Neural cell (in vitro differentiated cells): Measurements from ENCODE around the gene GNAL. TPM values are rescaled to one million over a fixed set of nuclear protein-coding genes. Genes with fewer than 3 reads are reported as not detected.

Experiments
- H2AFZ ChIP-seq: fragments of 200-600, 300-800 bp; sonication (generic), shearing (Covaris generic); 2 replicates; pipeline ENCODE4 v1.6.0; 2014; ENCODE audit warnings: low read depth, mild to moderate bottlenecking, antibody characterized with exemption, low read length, moderate library complexity
- H3F3A ChIP-seq: fragments of 200-600 bp; shearing (Covaris generic); 2 replicates; pipeline ENCODE4 v1.6.1; 2016; ENCODE audit warnings: mild to moderate bottlenecking, moderate library complexity, mixed read lengths, antibody characterized with exemption, low read length; ENCODE audit not compliant: insufficient read depth, poor library complexity, severe bottlenecking
- H3K27ac ChIP-seq: fragments of 200-600, 300-800 bp; sonication (generic), shearing (Covaris generic); 2 replicates; pipeline ENCODE4 v1.5.1; 2014; ENCODE audit warnings: mild to moderate bottlenecking, low read length, moderate library complexity
- H3K27me3 ChIP-seq: fragments of 300-800, 200-600 bp; sonication (generic), shearing (Covaris generic); 2 replicates; pipeline ENCODE4 v1.6.0; 2014; ENCODE audit warnings: mild to moderate bottlenecking, low read depth, low read length, moderate library complexity; ENCODE audit not compliant: insufficient read depth
- H3K36me3 ChIP-seq: fragments of 300-800, 200-600 bp; sonication (generic), shearing (Covaris generic); 2 replicates; pipeline ENCODE4 v1.5.1; 2014; ENCODE audit warnings: mild to moderate bottlenecking, antibody characterized with exemption, low read length, moderate library complexity; ENCODE audit not compliant: insufficient read depth
- H3K4me2 ChIP-seq: fragments of 300-800, 200-600 bp; sonication (generic), shearing (Covaris generic); 2 replicates; pipeline ENCODE4 v1.6.0; 2014; ENCODE audit warnings: mild to moderate bottlenecking, low read length
- H3K4me3 ChIP-seq: fragments of 300-800, 200-600 bp; sonication (generic), shearing (Covaris generic); 2 replicates; pipeline ENCODE4 v1.5.1; 2014; ENCODE audit warnings: mild to moderate bottlenecking, low read length, moderate library complexity
- H3K79me2 ChIP-seq: fragments of 200-600 bp; shearing (Covaris generic); replicated peaks from 2 replicates; pipeline ENCODE4 v1.6.0; 2014; ENCODE audit warnings: mild to moderate bottlenecking, low read length, moderate library complexity; ENCODE audit not compliant: insufficient read depth
- H3K9ac ChIP-seq: fragments of 300-800, 200-600 bp; sonication (generic), shearing (Covaris generic); 2 replicates; pipeline ENCODE4 v1.6.1; 2016; ENCODE audit warnings: mild to moderate bottlenecking, low read length, mixed read lengths
- H3K9me2 ChIP-seq: fragments of 200-600 bp; shearing (Covaris generic); 2 replicates; pipeline ENCODE4 v1.6.1; 2016; ENCODE audit warnings: mild to moderate bottlenecking, low read length, mixed read lengths; ENCODE audit not compliant: insufficient read depth
- H3K9me3 ChIP-seq: fragments of 200-600, 300-800 bp; sonication (generic), shearing (Covaris generic); 2 replicates; pipeline ENCODE4 v1.6.1; 2016; ENCODE audit warnings: mild to moderate bottlenecking, mixed run types, low read length, moderate library complexity, mixed read lengths
- H4K20me1 ChIP-seq: fragments of 200-600 bp; shearing (Covaris generic); 2 replicates; pipeline ENCODE4 v1.6.1; 2016; ENCODE audit warnings: mild to moderate bottlenecking, mixed run types; ENCODE audit not compliant: insufficient read depth
- CTCF ChIP-seq: fragments of 450-650 bp; IDR thresholded peaks from 2 replicates; pipeline ENCODE4 v1.5.1; 2014; ENCODE audit warnings: antibody characterized with exemption, mild to moderate bottlenecking, moderate library complexity; ENCODE audit not compliant: poor library complexity, severe bottlenecking
- EP300 ChIP-seq: fragments of 450-650 bp; conservative IDR thresholded peaks from 2 replicates; pipeline ENCODE4 v1.6.1; 2014; ENCODE audit warnings: antibody characterized with exemption, mild to moderate bottlenecking, moderate library complexity; ENCODE audit not compliant: poor library complexity, severe bottlenecking
- EZH2 ChIP-seq: fragments of 200-600, 300-800 bp; shearing (Covaris generic), sonication (generic); IDR thresholded peaks from 2 replicates; pipeline ENCODE4 v1.6.1; 2014; ENCODE audit warnings: antibody characterized with exemption, low read length, borderline replicate concordance, mild to moderate bottlenecking; ENCODE audit not compliant: insufficient read depth, poor library complexity, severe bottlenecking
- MXI1 ChIP-seq: fragments of 450-650 bp; conservative IDR thresholded peaks from 2 replicates; pipeline ENCODE4 v1.6.1; 2014; ENCODE audit warnings: antibody characterized with exemption, mild to moderate bottlenecking; ENCODE audit not compliant: poor library complexity, severe bottlenecking
- POLR2AphosphoS5 ChIP-seq: IDR thresholded peaks from 2 replicates; pipeline ENCODE4 v1.6.1; 2012
- RAD21 ChIP-seq: fragments of 450-650 bp; conservative IDR thresholded peaks from 2 replicates; pipeline ENCODE4 v1.6.1; 2014; ENCODE audit warnings: antibody characterized with exemption, mild to moderate bottlenecking, moderate library complexity
- SMC3 ChIP-seq: fragments of 450-650 bp; conservative IDR thresholded peaks from 2 replicates; pipeline ENCODE4 v1.6.1; 2014; ENCODE audit warnings: antibody characterized with exemption, mild to moderate bottlenecking, moderate library complexity; ENCODE audit not compliant: poor library complexity
- TAF1 ChIP-seq: IDR thresholded peaks from 2 replicates; pipeline ENCODE4 v1.6.1; 2012; ENCODE audit warnings: low read depth
- polyA plus RNA-seq: library from polyadenylated mRNA; depleted of rRNA; stranded (reverse); fragments of >200 nt; gene quantifications from 2 replicates; pipeline ENCODE4 v1.2.3, GENCODE V29; 2014
- TF ChIP-seq, protein P1 (sequence below): IDR thresholded peaks from 2 replicates; pipeline ENCODE4 v1.6.1; 2012; ENCODE audit warnings: borderline replicate concordance

GNAL gene
- polyA plus RNA-seq, 1 donor from 2014 or later = 16.7 TPM

DNA sequence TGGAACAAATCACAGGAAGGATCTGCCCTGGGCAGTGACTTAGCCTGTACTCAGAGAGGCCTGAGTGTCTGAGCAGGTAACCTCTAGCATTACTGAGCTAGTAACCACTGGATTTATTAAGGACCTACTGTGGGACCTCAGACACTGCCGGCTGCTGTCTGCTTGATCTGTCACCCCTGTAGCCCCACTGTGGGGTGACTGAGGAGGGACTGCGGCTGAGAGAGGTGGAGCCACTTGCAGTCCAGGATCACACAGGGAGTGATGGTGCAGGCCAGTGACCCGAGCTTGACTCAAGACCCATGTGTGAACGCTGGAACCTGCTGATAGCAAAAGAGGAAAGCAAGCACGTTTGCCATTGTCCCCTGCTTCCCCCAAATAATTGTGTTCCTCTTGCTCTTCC, 177.7 kb downstream of the GNAL start:
- Histone ChIP-seq H3K9me3 (no peaks in the 10 kb centered on the region), H3K9me2 (no peaks in the 10 kb centered on the region), H3K4me2 (no peak overlapping the region), H3K4me3 (no peak overlapping the region), H3K9ac (no peak overlapping the region), H2AFZ (no peak overlapping the region), H4K20me1 (no peaks in the 10 kb centered on the region), H3K27ac (no peak overlapping the region), H3K27me3 (no peaks in the 10 kb centered on the region), H3K36me3 (no peaks in the 10 kb centered on the region), H3F3A (no peaks in the 10 kb centered on the region), H3K79me2 (no peaks in the 10 kb centered on the region)
- no peak for TF ChIP-seq EP300
- TF ChIP-seq SMC3 = no peak
- no peak for TF ChIP-seq RAD21
- TF ChIP-seq MXI1 = no peak
- TF ChIP-seq, protein P1, sequence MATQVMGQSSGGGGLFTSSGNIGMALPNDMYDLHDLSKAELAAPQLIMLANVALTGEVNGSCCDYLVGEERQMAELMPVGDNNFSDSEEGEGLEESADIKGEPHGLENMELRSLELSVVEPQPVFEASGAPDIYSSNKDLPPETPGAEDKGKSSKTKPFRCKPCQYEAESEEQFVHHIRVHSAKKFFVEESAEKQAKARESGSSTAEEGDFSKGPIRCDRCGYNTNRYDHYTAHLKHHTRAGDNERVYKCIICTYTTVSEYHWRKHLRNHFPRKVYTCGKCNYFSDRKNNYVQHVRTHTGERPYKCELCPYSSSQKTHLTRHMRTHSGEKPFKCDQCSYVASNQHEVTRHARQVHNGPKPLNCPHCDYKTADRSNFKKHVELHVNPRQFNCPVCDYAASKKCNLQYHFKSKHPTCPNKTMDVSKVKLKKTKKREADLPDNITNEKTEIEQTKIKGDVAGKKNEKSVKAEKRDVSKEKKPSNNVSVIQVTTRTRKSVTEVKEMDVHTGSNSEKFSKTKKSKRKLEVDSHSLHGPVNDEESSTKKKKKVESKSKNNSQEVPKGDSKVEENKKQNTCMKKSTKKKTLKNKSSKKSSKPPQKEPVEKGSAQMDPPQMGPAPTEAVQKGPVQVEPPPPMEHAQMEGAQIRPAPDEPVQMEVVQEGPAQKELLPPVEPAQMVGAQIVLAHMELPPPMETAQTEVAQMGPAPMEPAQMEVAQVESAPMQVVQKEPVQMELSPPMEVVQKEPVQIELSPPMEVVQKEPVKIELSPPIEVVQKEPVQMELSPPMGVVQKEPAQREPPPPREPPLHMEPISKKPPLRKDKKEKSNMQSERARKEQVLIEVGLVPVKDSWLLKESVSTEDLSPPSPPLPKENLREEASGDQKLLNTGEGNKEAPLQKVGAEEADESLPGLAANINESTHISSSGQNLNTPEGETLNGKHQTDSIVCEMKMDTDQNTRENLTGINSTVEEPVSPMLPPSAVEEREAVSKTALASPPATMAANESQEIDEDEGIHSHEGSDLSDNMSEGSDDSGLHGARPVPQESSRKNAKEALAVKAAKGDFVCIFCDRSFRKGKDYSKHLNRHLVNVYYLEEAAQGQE = no peak
- TF ChIP-seq EZH2 = no peak
- no peak for TF ChIP-seq TAF1
- TF ChIP-seq POLR2AphosphoS5 = no peak
- no peak for TF ChIP-seq CTCF

- no peak overlapping the region for H3K27ac ChIP-seq
- H3K36me3 ChIP-seq = no peaks in the 10 kb centered on the region
- no peaks in the 10 kb centered on the region for H4K20me1 ChIP-seq
- no peak for TF ChIP-seq MXI1
- no peak for TF ChIP-seq EZH2
- TF ChIP-seq RAD21 = no peak
- no peak for TF ChIP-seq EP300
- no peak for TF ChIP-seq POLR2AphosphoS5
- TF ChIP-seq CTCF = no peak
- TF ChIP-seq, protein P1 = no peak
- no peak for TF ChIP-seq TAF1
- no peak for TF ChIP-seq SMC3
- H3K79me2 ChIP-seq = no peaks in the 10 kb centered on the region
- no peak overlapping the region for H2AFZ ChIP-seq
- no peaks in the 10 kb centered on the region for H3K27me3 ChIP-seq
- H3K9ac ChIP-seq = no peak overlapping the region
- H3F3A ChIP-seq = no peaks in the 10 kb centered on the region
- H3K4me3 ChIP-seq = no peak overlapping the region
- H3K9me2 ChIP-seq = no peaks in the 10 kb centered on the region
- H3K4me2 ChIP-seq = no peak overlapping the region
- H3K9me3 ChIP-seq = no peaks in the 10 kb centered on the region
Measured at GRCh38 chr18:11868230-11868629, 179.2 kb downstream of the GNAL start.
